ENCODE measurements around the gene BAHD1.

Gene BAHD1

GRCh38 chr15:40470423-40471104 lies 29.8 kb downstream of the BAHD1 start, which contains the start of gene CHST14:
Gene CHST14, plus strand, starts transcription at chr15:40470984. Its CDS starts 230 bp downstream, at chr15:40471214.
- DNase-seq: peak; percentile 66

DNA sequence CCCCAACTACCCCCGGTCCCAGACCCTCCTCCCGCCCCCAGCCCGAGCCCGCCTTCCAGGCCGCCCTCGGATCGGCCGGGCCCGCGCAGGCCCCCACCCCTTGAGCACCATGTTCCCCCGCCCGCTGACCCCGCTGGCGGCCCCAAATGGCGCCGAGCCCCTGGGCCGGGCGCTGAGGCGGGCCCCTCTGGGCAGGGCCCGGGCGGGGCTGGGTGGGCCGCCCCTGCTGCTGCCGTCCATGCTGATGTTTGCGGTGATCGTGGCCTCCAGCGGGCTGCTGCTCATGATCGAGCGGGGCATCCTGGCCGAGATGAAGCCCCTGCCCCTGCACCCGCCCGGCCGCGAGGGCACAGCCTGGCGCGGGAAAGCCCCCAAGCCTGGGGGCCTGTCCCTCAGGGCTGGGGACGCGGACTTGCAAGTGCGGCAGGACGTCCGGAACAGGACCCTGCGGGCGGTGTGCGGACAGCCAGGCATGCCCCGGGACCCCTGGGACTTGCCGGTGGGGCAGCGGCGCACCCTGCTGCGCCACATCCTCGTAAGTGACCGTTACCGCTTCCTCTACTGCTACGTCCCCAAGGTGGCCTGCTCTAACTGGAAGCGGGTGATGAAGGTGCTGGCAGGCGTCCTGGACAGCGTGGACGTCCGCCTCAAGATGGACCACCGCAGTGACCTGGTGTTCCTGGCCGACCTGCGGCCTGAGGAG lies 30.5 kb downstream of the BAHD1 start:
- peak; percentile 46 for DNase-seq

DNA sequence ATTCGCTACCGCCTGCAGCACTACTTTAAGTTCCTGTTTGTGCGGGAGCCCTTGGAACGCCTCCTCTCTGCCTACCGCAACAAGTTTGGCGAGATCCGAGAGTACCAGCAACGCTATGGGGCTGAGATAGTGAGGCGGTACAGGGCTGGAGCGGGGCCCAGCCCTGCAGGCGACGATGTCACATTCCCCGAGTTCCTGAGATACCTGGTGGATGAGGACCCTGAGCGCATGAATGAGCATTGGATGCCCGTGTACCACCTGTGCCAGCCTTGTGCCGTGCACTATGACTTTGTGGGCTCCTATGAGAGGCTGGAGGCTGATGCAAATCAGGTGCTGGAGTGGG lies 31.0 kb downstream of the BAHD1 start:
- no peak for DNase-seq

GRCh38 chr15:40472171-40472727 lies 31.5 kb downstream of the BAHD1 start:
- DNase-seq: no peak

DNA sequence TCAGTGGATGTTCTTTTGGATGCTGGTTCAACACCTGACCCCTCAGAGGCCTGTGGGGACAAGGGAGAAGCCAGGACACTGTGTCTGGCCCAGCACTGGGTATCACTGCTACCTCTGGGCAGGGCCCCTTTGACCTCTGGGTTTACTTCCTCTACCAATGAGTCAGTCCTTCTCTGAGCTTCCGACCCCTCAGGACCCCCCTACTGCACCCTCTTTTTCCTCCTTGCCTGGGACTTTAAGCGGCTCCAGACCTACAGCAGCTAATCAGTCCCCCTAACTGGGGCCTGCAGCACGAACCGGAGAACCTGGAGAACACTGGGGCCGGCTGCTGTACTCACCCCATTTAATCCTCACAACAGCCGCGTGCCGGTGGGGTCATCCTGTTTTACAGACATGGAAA lies 33.8 kb downstream of the BAHD1 start:
- DNase-seq: no peak

- peak; percentile 42 for DNase-seq
These were observed 37.0 kb downstream of the BAHD1 start for GRCh38 chr15:40477642-40478327.

- no peak for DNase-seq
These were observed 38.3 kb downstream of the BAHD1 start for GRCh38 chr15:40479024-40479423.

- DNase-seq: no peak
These were observed 40.8 kb downstream of the BAHD1 start for GRCh38 chr15:40481341-40482074.

DNA sequence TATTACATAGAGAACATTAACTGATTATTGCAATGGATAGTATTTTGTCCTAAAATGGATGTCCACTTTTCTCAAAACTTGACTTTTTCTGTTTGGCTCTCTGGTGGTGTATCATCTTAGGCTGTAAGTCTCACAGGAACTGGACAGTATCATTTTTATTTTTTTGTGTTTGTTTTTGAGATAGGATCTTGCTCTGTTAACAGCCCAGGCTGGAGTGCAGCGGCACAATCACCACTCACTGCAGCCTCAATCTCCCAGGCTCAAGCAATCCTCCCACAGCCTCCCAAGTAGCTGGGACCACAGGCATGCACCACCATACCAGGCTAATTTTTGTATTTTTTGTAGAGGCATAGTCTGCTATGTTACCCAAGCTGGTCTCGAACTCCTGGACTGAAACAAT lies 43.2 kb downstream of the BAHD1 start:
- DNase-seq: no peak

GRCh38 chr15:40486066-40486770 lies 45.5 kb downstream of the BAHD1 start:
- DNase-seq: no peak

DNA sequence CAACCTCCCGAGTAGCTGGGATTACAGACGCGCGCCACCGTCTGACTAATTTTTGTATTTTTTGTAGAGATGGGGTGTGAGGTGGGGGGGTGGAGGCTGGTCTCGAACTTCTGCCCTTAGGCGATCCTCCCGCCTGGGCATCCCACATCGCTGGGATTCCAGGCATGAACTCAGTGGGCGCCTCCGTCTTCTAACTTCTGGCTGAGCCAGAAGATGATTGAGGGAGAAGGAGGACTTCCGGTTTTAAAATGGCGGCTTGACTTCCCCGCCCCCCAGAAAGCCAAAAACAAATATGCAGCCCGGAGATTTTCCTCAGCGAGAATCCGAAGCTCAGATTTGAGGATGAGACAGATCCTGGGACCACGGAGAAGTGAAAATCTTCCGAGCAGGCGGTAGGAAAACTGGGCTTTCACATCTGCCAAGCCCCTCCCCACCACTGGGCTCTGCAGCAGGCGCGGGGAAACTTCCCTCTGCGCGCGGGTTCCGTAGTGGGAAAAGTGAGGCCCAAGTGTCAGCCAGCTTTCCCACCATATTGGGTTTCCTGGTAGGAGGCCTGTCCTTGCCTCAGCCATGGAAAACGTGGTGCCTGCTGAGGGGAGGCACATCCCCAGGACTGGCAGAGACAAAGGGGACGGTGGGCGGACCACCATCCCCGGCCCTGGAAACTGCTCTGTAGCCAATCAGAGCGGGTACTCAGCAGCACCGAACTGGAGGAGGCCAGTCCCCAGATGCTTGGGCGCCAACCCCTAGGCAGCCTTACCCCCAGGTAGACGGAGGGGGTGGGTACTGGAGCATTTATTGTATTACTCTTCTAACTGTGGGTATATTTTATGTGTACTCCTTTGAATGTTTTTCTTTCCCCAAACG lies 47.3 kb downstream of the BAHD1 start:
- DNase-seq: no peak

GRCh38 chr15:40489274-40490175 lies 48.8 kb downstream of the BAHD1 start:
- no peak for DNase-seq

DNA sequence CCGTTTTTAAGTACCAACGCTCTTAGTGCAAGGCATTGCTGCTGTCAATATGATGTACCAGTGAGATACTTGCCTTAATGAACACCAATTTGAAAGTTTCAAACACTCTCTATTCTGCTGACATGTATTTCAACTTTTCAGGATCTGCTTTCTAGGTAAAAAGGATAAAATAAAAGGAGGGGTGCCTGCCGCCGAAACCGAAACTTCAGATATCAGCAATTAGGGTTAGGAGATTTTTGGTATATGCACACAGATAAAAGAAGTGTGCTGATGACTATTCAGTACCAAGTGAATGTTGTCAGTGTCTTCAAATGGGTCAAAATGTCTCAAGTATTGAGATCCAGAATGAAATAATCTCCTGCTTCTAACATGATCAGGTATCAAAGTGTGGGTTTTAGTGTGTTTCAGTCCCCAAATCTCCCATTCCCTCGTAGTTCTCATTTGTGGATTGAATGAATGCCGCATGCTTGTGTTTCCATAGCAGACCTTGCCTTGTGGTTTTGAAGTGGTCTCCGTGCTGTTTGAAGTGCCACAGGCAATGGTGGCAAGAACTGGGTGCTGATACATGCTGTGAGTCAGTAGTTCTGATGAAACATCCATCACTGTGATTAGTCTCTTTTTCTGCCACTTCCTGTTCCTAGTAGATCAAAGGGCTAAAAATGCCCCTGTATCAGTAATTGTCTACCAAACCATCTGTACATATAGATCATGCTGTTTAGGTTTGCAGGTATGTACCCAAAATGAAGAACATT lies 52.5 kb downstream of the BAHD1 start:
- DNase-seq: no peak

DNA sequence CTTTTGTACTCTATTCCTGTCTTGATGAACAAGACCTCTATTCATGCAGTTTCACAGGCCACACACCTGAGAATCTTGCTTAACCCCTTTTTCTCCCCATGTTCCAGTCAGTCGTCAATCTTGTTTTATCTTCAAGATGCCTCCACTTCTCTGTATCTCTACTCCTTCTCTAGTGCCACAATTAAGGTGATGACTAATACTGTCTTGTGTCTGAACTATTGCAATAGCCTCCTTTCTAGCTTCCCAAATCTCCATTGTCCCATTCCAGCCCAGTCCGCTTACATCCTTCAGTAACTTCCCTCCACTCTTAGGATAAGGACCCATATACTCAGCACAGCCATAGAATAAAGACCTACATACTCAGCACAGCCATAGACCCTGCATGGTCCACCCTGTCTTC lies 54.8 kb downstream of the BAHD1 start:
- DNase-seq: no peak

DNA sequence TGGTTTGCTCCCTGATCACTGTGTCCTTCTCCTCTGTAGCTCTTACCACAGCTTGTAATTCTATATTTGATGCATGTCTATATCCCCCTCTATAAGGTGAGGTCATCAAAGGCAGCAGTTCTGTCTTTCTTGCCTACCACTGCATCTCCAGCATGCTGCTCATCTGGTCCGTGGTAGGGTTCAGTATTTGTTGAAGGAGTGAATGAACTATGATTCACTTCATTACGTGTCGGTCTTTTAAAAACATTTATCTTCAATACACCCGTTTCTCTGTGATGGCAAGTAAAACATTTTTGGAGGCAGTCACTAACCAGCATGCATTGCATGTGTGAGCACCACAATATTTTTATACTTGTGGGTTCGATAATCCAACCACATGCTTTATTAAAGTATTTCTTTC lies 57.7 kb downstream of the BAHD1 start:
- no peak for DNase-seq

- no peak for DNase-seq
These were observed 58.1 kb downstream of the BAHD1 start for GRCh38 chr15:40498891-40499290.

GRCh38 chr15:40499931-40500330 lies 59.2 kb downstream of the BAHD1 start:
- DNase-seq: no peak

GRCh38 chr15:40500568-40501330 lies 60.0 kb downstream of the BAHD1 start:
- no peak for DNase-seq

- DNase-seq: no peak
These were observed 60.7 kb downstream of the BAHD1 start for GRCh38 chr15:40501487-40501886.

All from NCI-H146 (cell line).